ENCODE results near the gene HAND1.

HAND1 gene

DNA sequence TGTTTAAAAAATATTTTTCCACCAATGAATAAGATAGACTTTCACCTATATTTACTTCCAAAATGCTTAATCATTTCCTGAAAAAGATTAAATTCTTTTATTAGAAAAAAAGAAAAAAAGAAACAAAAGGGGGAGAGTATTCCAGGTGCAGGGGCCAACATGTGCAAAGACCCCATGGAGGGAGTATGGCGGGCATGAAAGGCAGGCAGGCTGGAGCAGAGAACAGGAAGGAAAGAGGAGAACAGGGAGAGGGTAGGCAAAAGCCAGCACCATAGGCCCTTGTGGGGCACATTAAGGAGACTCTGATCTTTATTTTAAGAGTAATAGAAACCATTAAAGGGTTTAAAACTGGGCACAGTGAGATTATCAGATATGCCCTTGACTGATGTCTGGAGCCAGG is 48.7 kb downstream of the HAND1 start:
- Histone ChIP-seq H2BK12ac (ENCODE audit: low read length in 2 of 2) (no peak overlapping the region), H2AK5ac (ENCODE audit: low read length, severe bottlenecking) (no peak overlapping the region), H3K27me3 (ENCODE audit: control insufficient read depth in 1 of 2, insufficient read depth in 1 of 2, low read length in 2 of 2) (no peaks in the 10 kb centered on the region), H4K8ac (ENCODE audit: low read length) (no peak overlapping the region), H3K4me2 (ENCODE audit: low read length, poor library complexity, severe bottlenecking) (no peak overlapping the region), H3K36me3 (ENCODE audit: control insufficient read depth in 1 of 2, insufficient read depth in 2 of 2, low read depth in 1 of 2, low read length in 2 of 2) (peaks cover 2 to 7% of the 10 kb centered on the region in 2 experiments), H3K79me1 (replicated peaks; ENCODE audit: low read length, poor library complexity, severe bottlenecking) (peaks cover 2% of the 10 kb centered on the region), H3K9me3 (ENCODE audit: control insufficient read depth, low read length) (no peaks in the 10 kb centered on the region), H3K27ac (ENCODE audit: low read length, poor library complexity, severe bottlenecking) (no peak overlapping the region), H3K4me3 (ENCODE audit: insufficient read depth in 1 of 2, low read depth in 1 of 2, low read length in 2 of 2) (no peak overlapping the region), H2AFZ (ENCODE audit: low read depth, low read length) (no peak overlapping the region), H2BK120ac (ENCODE audit: low read depth, low read length) (no peak overlapping the region), H2BK5ac (ENCODE audit: low read depth, low read length, poor library complexity, severe bottlenecking) (no peak overlapping the region), H3K4ac (ENCODE audit: low read depth in 1 of 2, low read length in 2 of 2) (no peak overlapping the region), H4K91ac (ENCODE audit: low read length) (no peak overlapping the region), H2BK15ac (ENCODE audit: low read depth, poor library complexity, severe bottlenecking) (no peak overlapping the region), H3K18ac (ENCODE audit: low read depth in 1 of 2, low read length in 2 of 2) (no peak overlapping the region), H3K14ac (ENCODE audit: low read length in 2 of 2) (no peak overlapping the region), H3K4me1 (ENCODE audit: control insufficient read depth, insufficient read depth, low read depth, low read length) (no peaks in the 10 kb centered on the region), H3K9ac (ENCODE audit: low read length) (no peak overlapping the region), H3K23ac (ENCODE audit: low read length in 2 of 2) (no peak overlapping the region)
- whole genome bisulfite sequencing, result 98% methylated on average over 1 of the region's 1 CpG
- DNase-seq, result no peak

DNA sequence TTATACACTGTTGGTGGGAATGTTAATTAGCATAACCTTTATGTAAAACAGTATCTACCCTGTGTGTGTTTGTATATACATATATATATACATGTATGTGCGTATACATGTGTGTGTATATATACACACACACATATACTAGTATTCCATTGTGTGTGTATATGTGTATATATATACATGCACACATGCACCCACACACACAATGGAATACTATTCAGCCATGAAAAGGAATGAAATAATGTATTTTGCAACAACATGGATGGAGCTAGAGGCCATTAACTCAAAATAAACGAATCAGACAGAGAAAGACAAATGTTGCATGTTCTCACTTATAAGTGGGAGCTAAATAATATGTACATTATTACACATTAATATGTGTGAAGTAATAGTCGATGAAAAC is 49.8 kb downstream of the HAND1 start:
- no peaks in the 10 kb centered on the region for H3K27me3 ChIP-seq (ENCODE audit: control insufficient read depth in 1 of 2, insufficient read depth in 1 of 2, low read length in 2 of 2)
- H2AFZ ChIP-seq (ENCODE audit: low read depth, low read length), result no peak overlapping the region
- peaks cover 0 to 2% of the 10 kb centered on the region in 2 experiments for H3K36me3 ChIP-seq (ENCODE audit: control insufficient read depth in 1 of 2, insufficient read depth in 2 of 2, low read depth in 1 of 2, low read length in 2 of 2)
- H3K14ac ChIP-seq (ENCODE audit: low read length in 2 of 2), result no peak overlapping the region
- H2AK5ac ChIP-seq (ENCODE audit: low read length, severe bottlenecking), result no peak overlapping the region
- H3K9me3 ChIP-seq (ENCODE audit: control insufficient read depth, low read length), result no peaks in the 10 kb centered on the region
- WGBS, result 100% methylated on average over 1 of the region's 3 CpGs
- H4K8ac ChIP-seq (ENCODE audit: low read length), result no peak overlapping the region
- H3K27ac ChIP-seq (ENCODE audit: low read length, poor library complexity, severe bottlenecking), result no peak overlapping the region
- no peak overlapping the region for H3K9ac ChIP-seq (ENCODE audit: low read length)
- H2BK120ac ChIP-seq (ENCODE audit: low read depth, low read length), result no peak overlapping the region
- peaks cover 2% of the 10 kb centered on the region for H3K79me1 ChIP-seq (replicated peaks; ENCODE audit: low read length, poor library complexity, severe bottlenecking)
- no peak overlapping the region for H3K18ac ChIP-seq (ENCODE audit: low read depth in 1 of 2, low read length in 2 of 2)
- no peak overlapping the region for H3K23ac ChIP-seq (ENCODE audit: low read length in 2 of 2)
- no peak overlapping the region for H3K4me2 ChIP-seq (ENCODE audit: low read length, poor library complexity, severe bottlenecking)
- no peak for DNase-seq
- no peak overlapping the region for H3K4me3 ChIP-seq (ENCODE audit: insufficient read depth in 1 of 2, low read depth in 1 of 2, low read length in 2 of 2)
- H4K91ac ChIP-seq (ENCODE audit: low read length), result no peak overlapping the region
- no peak overlapping the region for H3K4ac ChIP-seq (ENCODE audit: low read depth in 1 of 2, low read length in 2 of 2)
- no peak overlapping the region for H2BK5ac ChIP-seq (ENCODE audit: low read depth, low read length, poor library complexity, severe bottlenecking)
- no peak overlapping the region for H2BK12ac ChIP-seq (ENCODE audit: low read length in 2 of 2)
- H2BK15ac ChIP-seq (ENCODE audit: low read depth, poor library complexity, severe bottlenecking), result no peak overlapping the region
- no peaks in the 10 kb centered on the region for H3K4me1 ChIP-seq (ENCODE audit: control insufficient read depth, insufficient read depth, low read depth, low read length)

All from mesenchymal stem cell (in vitro differentiated cells and primary cell).